ENCODE data around the gene TEX13D.

GRCh38 chrX:124362072-124362471, 29.6 kb downstream of the TEX13D start:
- no peak for TF ChIP-seq POLR2A (IDR thresholded peaks at IDR 0.05; ENCODE audit: low read depth, low read length)
- no peak for TF ChIP-seq TAF1 (IDR thresholded peaks at IDR 0.05; ENCODE audit: low read depth, low read length)
- no peak for TF ChIP-seq POLR2AphosphoS5 (IDR thresholded peaks at IDR 0.05; ENCODE audit: low read depth, low read length)
- no peak for TF ChIP-seq SPI1 (IDR thresholded peaks at IDR 0.05; ENCODE audit: low read depth, low read length)
- TF ChIP-seq PAX5 (IDR thresholded peaks at IDR 0.05; ENCODE audit: insufficient read depth, low read length, severe bottlenecking): no peak
- no peak for TF ChIP-seq POU2F2 (IDR thresholded peaks at IDR 0.05; ENCODE audit: low read depth, low read length)

Data from GM12891 (cell line).